Mucosa of descending colon (tissue), 3 donors: ENCODE results near the gene DNAJC8. TPM values are rescaled to one million over a fixed set of nuclear protein-coding genes. Genes with fewer than 3 reads are reported as not detected.

Experiments
- ATAC-seq: fragments of 200-7000 bp; cut with Tn5 transposase; one replicate; pipeline ENCODE4 v1.9.1; 2020; ENCODE audit warnings: mild to moderate bottlenecking, moderate library complexity
- DNase-seq, 3 donors: peaks; one replicate each; pipeline ENCODE4 v3.0.0-alpha.2; 2020
- H3K36me3 ChIP-seq: fragments of 200-600 bp; one replicate; pipeline ENCODE4 v1.8.0; 2021; ENCODE audit warnings: low read depth, mild to moderate bottlenecking
- H3K4me1 ChIP-seq: fragments of 200-600 bp; one replicate; pipeline ENCODE4 v1.8.0; 2021; ENCODE audit warnings: low read depth, mild to moderate bottlenecking
- H3K4me3 ChIP-seq: fragments of 200-600 bp; one replicate; pipeline ENCODE4 v1.8.0; 2021; ENCODE audit warnings: mild to moderate bottlenecking
- H3K9me3 ChIP-seq: fragments of 200-600 bp; one replicate; pipeline ENCODE4 v1.8.0; 2021; ENCODE audit warnings: mild to moderate bottlenecking
- intact Hi-C, 2 donors: fragments of 100-400 bp; cut with DNase I in 1 of 2; cut with micrococcal nuclease in 1 of 2; formaldehyde crosslinking; loops; one replicate each; pipeline versions ENCODE4 v1.11.0 to v1.11.1; 2022; cut with DNase I, micrococcal nuclease
- total RNA-seq, 3 donors: library from RNA; stranded (reverse); fragmentation: NEBNext Ultra II Directional in 2 of 3; extraction: Animal tissue kit (Norgen Biotek cat#: 25700) in 2 of 3; gene quantifications; one replicate each; pipeline versions ENCODE4 v1.2.1 to v1.2.4, GENCODE V29; 2021 to 2023
- TF ChIP-seq, protein P1 (sequence below): fragments of 200-600 bp; IDR thresholded peaks from one replicate; pipeline ENCODE4 v1.8.0; 2022; ENCODE audit warnings: antibody characterized with exemption, mild to moderate bottlenecking
- donor health status: DM: no; HTN: no; CAD: no; lungs with moderate emphysema.
- donor health status: DM: no; HTN: no; CAD: no.
- donor health status: DM: no; HTN: yes; CAD: no.

DNAJC8 gene
- total RNA-seq, 3 donors from 2014 or later, result 41.6 to 76.7 (median 56.7) TPM

DNA sequence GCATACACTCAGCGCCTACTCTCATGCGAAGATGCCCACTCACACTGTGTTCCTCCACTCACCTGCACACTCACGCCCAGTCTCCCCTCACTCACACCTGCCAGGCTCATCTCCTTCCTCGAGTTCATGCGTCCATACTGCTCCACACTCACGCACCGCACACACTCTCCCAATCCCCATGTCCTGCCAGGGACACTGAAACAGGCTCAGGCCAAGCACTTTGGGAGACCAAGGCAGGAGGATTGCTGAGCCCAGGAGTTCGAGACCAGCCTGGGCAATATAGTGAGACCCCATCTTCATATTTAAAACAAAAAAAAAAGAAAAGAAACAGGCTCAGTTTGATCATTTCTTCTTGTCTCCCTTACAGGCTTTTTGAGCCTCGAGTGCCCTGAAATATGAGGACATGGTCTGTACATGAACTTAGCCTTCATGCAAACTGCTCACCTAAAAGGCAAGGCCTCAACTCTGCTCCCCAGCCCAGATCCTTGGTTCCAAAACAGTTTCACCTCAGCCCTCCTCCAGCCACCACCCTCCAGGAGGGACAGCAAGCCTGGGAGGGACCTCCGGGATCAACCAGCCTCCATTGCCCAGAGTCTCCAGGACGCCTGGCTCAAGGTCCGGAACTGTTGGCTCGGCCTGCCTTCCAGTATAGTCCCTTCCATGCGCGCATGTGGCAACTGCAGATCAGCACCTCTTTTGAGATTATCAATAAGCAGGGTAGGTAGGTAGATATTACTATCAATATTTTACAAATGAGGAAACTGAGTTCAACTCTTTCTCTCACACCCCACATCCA is 53.9 kb downstream of the DNAJC8 start:
- ATAC-seq (no peak), DNase-seq (no peak)
- H3K4me1 ChIP-seq, result peaks cover 2% of the 10 kb centered on the region
- H3K9me3 ChIP-seq, result no peaks in the 10 kb centered on the region
- TF ChIP-seq, protein P1, sequence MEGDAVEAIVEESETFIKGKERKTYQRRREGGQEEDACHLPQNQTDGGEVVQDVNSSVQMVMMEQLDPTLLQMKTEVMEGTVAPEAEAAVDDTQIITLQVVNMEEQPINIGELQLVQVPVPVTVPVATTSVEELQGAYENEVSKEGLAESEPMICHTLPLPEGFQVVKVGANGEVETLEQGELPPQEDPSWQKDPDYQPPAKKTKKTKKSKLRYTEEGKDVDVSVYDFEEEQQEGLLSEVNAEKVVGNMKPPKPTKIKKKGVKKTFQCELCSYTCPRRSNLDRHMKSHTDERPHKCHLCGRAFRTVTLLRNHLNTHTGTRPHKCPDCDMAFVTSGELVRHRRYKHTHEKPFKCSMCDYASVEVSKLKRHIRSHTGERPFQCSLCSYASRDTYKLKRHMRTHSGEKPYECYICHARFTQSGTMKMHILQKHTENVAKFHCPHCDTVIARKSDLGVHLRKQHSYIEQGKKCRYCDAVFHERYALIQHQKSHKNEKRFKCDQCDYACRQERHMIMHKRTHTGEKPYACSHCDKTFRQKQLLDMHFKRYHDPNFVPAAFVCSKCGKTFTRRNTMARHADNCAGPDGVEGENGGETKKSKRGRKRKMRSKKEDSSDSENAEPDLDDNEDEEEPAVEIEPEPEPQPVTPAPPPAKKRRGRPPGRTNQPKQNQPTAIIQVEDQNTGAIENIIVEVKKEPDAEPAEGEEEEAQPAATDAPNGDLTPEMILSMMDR, result no peak
- no peak overlapping the region for H3K4me3 ChIP-seq
- no peaks in the 10 kb centered on the region for H3K36me3 ChIP-seq
- intact Hi-C loops, result no loop called here

DNA sequence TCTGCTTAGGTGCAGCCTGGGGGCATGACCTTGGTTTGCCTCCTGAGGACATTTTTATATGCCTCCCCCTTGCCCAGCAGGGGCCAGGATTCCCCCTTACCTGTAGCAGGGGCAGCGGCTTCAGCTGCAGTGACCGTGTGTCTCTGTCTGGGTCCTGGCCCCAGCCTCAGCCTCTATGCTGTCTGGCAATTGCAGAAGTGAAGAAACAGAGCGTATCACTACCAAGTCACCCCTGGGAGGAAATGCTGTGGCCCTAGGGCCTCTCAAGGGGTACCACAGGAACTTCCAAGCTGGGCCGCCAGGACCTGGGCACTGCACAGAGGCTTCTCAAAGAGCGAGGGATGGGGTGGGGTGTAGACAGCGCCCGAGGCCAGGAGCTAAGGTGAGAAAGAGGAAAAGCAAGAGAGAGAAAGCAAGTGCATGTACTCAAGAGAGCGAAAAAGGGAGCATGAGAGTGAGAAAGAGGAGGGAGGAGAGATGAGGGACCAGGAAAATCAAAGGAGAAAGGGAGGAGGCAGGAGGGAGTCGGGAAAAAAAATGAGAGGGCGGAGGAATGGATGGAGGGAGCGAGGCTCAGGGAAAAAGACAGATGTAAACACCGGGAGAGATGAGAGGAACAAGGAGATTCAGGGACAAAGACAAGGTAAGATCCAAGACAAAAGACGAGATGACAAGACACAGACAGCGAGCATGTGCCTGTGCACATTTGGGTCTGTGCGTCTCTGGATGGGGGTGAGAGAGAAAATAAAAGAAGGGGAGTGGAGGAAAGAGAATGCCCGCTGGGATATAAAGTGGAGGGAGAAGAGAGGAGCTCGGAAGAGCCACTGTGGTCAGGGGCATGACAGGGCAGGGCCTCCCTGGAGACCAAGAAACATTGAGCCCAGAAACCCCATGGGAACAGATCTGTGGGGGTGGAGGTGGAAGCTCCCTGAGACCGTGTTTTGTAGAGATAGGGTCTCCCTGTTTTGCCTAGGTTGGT is 56.0 kb downstream of the DNAJC8 start, which contains the start of gene PTAFR:
Gene PTAFR, minus strand, starts transcription at position 199 of the 979 bp plus-strand sequence. CDS start 25,669 bp downstream, outside the sequence.
- intact Hi-C loops, result no loop called here
- ATAC-seq (peak; percentile 43), DNase-seq (no peak)
- Histone ChIP-seq H3K36me3 (no peaks in the 10 kb centered on the region), H3K9me3 (no peaks in the 10 kb centered on the region), H3K4me1 (peaks cover 21% of the 10 kb centered on the region), H3K4me3 (no peak within 1 kb of the TSS)
- TF ChIP-seq, protein P1, result no peak

DNA sequence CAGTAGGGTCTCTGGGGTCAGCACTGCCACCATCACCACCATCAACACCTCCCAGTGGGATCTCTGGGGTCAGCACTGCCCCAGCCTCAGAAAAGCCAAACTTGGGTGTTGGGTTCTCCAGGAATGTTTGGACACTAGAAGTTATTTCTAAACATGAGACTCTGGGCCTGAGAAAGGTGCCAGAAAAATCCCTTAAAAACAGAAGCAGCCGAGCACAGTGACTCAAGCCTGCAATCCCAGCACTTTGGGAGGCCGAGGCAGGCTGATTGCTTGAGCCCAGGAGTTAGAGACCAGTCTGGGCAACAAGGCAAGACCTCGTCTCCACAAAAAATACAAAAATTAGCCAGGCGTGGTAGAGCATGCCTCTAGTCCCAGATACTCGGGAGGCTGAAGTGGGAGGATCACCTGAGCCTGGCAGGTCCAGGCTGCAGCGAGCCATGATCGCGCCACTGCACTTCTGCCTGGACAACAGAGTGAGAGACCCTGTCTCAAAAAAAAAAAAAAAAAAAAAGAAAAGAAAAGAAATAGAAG is 56.8 kb downstream of the DNAJC8 start:
- Histone ChIP-seq H3K4me1 (peaks cover 29% of the 10 kb centered on the region), H3K9me3 (no peaks in the 10 kb centered on the region), H3K36me3 (no peaks in the 10 kb centered on the region), H3K4me3 (no peak overlapping the region)
- TF ChIP-seq, protein P1, result no peak
- intact Hi-C loops, result no loop called here
- no peak for ATAC-seq
- DNase-seq, result no peak

DNA sequence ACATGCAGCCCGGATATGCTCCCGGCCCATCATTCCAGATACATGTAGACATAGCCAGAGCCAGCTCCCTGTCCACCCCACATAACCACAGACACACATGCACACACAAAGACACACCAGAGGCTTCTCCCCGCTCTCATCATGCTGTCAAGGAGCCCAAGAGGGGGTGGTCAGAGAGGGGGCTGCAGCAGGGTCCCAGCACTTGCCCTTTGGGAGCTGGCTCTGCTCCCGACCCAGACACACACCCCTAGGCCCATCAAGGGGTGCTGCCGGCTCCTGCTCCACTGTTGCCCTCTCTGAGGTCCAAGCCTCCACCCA is 58.9 kb downstream of the DNAJC8 start:
- Histone ChIP-seq H3K36me3 (no peaks in the 10 kb centered on the region), H3K4me1 (peaks cover 44% of the 10 kb centered on the region), H3K9me3 (no peaks in the 10 kb centered on the region), H3K4me3 (no peak overlapping the region)
- TF ChIP-seq, protein P1, result no peak
- intact Hi-C loops, result no loop called here
- ATAC-seq (no peak), DNase-seq (no peak)

DNA sequence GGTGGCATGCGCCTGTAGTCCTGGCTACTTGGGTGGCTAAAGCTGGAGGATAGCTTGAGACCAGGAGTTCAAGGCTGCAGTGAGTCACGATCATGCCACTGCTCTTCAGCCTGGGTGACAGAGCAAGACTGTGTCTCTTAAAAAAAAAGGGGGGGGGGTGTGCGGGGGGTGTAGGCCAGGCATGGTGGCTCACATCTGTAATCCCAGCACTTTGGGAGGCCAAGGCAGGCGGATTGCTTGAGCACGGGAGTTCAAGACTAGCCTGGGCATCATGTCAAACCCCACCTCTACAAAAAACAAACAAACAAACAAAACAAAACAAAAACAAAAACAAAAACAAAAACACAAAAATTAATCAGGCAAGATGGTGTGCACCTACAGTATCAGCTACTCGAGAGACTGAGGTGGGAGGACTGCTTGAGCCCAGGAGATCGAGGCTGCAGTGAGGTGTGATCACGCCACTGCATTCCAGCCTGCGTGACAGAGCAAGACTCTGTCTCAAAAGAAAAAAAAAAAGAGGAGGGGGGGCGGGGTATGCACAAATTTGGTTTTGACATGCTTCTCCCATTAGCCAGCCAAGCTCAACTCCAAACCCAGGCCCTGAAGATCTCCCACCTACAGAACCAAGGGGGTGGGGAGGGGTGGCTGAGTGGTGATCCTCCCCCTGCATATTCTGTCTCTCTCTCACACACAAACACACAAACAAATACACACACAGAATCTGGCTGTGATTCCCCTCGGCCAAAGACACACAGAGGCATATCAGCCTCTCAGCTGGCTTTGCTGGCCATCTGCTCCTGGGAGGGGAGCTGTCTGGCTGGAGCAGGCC is 59.5 kb downstream of the DNAJC8 start:
- Histone ChIP-seq H3K4me3 (no peak overlapping the region), H3K9me3 (no peaks in the 10 kb centered on the region), H3K4me1 (peaks cover 49% of the 10 kb centered on the region), H3K36me3 (no peaks in the 10 kb centered on the region)
- TF ChIP-seq, protein P1, result no peak
- peak in 1 of 3 donors; percentile 33 for DNase-seq
- no peak for ATAC-seq
- intact Hi-C loops, result no loop called here
